PC-9 (cell line): Measurements from ENCODE around the gene APOA4. TPM values are rescaled to one million over a fixed set of nuclear protein-coding genes. Genes with fewer than 3 reads are reported as not detected.

Experiments
- Bru-seq: library from RNA; stranded (reverse); fragments of 400-500 nt; gene quantifications from one replicate; lab custom pipeline; 2021; lab: Mats Ljungman, UMichigan
- BruChase-seq, 2 experiments: library from RNA; stranded (reverse); fragments of 400-500 nt; gene quantifications; one replicate each; lab custom pipeline; 2021; lab: Mats Ljungman, UMichigan
- BruUV-seq: library from RNA; stranded (reverse); fragments of 400-500 nt; replicated peaks from 2 replicates; lab custom pipeline; 2021; lab: Mats Ljungman, UMichigan
- CTCF ChIA-PET: fragments of 300-600 bp; sonication (Branson Sonifier 250); formaldehyde crosslinking; loops from one replicate; lab custom pipeline; 2022; ENCODE audit warnings: antibody characterized with exemption; lab: Charles Lee
- POLR2A ChIA-PET: fragments of 300-600 bp; sonication (Branson Sonifier 250); formaldehyde crosslinking; loops from one replicate; lab custom pipeline; 2022; ENCODE audit warnings: antibody characterized with exemption; ENCODE audit not compliant: unreplicated experiment; lab: Charles Lee
- DNase-seq, 2 experiments: peaks; one replicate each; pipeline versions ENCODE4 v3.0.0 to v3.0.0-alpha.2; 2015 to 2022; ENCODE audit warnings: mixed read lengths in 1 of 2
- H2AFZ ChIP-seq: fragments of 200-600 bp; sonication (generic); 2 replicates; pipeline ENCODE4 v1.8.1; 2017; ENCODE audit warnings: antibody characterized with exemption
- H3F3A ChIP-seq: fragments of 200-600 bp; sonication (generic); 2 replicates; pipeline ENCODE4 v1.8.1; 2017; ENCODE audit warnings: antibody characterized with exemption, mild to moderate bottlenecking, low read depth; ENCODE audit not compliant: insufficient read depth
- H3K27ac ChIP-seq: fragments of 200-600 bp; sonication (generic); 2 replicates; pipeline ENCODE4 v1.6.1; 2016; ENCODE audit warnings: mixed run types
- H3K27me3 ChIP-seq: fragments of 200-600 bp; sonication (generic); 2 replicates; pipeline ENCODE4 v1.6.1; 2016; ENCODE audit warnings: low read depth, mixed run types; ENCODE audit not compliant: insufficient read depth
- H3K36me3 ChIP-seq: fragments of 200-600 bp; sonication (generic); 2 replicates; pipeline ENCODE4 v1.6.1; 2016; ENCODE audit warnings: low read depth, mixed run types
- H3K4me1 ChIP-seq: fragments of 200-600 bp; sonication (generic); replicated peaks from 2 replicates; pipeline ENCODE4 v1.6.1; 2016; ENCODE audit warnings: mixed run types; ENCODE audit not compliant: insufficient read depth
- H3K4me2 ChIP-seq: fragments of 200-600 bp; sonication (generic); 2 replicates; pipeline ENCODE4 v1.6.1; 2017; ENCODE audit warnings: mixed run types
- H3K4me3 ChIP-seq: fragments of 200-600 bp; sonication (generic); 2 replicates; pipeline ENCODE4 v1.6.1; 2016; ENCODE audit warnings: mixed run types
- H3K79me2 ChIP-seq: fragments of 200-600 bp; sonication (generic); 2 replicates; pipeline ENCODE4 v1.6.1; 2017; ENCODE audit warnings: low read depth, mixed run types
- H3K9me2 ChIP-seq: fragments of 200-600 bp; sonication (generic); 2 replicates; pipeline ENCODE4 v1.8.1; 2017; ENCODE audit warnings: mild to moderate bottlenecking; ENCODE audit not compliant: insufficient read depth
- H3K9me3 ChIP-seq: fragments of 200-600 bp; sonication (generic); 2 replicates; pipeline ENCODE4 v1.8.1; 2016; ENCODE audit warnings: low read depth; ENCODE audit not compliant: insufficient read depth
- H4K20me1 ChIP-seq: fragments of 200-600 bp; sonication (generic); 2 replicates; pipeline ENCODE4 v1.8.1; 2017; ENCODE audit not compliant: insufficient read depth
- CTCF ChIP-seq: fragments of 200-600 bp; sonication (generic); conservative IDR thresholded peaks from 2 replicates; pipeline ENCODE4 v1.6.1; 2017; ENCODE audit warnings: mixed run types, antibody characterized with exemption, mild to moderate bottlenecking, moderate library complexity
- EZH2 ChIP-seq: fragments of 200-600 bp; sonication (generic); IDR thresholded peaks from 2 replicates; pipeline ENCODE4 v1.8.0; 2017; ENCODE audit warnings: antibody characterized with exemption, low read depth
- intact Hi-C: fragments of 100-400 bp; cut with micrococcal nuclease; formaldehyde crosslinking; loops from one replicate; pipeline ENCODE4 v1.10.0; 2022; ENCODE audit not compliant: unreplicated experiment
- long read RNA-seq: library from polyadenylated mRNA; stranded (forward); transcript quantifications from one replicate; pipeline ENCODE4 v2.0.0, GENCODE V29; 2022
- total RNA-seq: library from RNA; stranded (reverse); gene quantifications from 2 replicates; pipeline ENCODE4 v1.2.3, GENCODE V29; 2021

Gene APOA4
- total RNA-seq: not detected in 2 replicates
- not detected for Bru-seq, nascent RNA
- BruChase-seq, experiment 1, labeled RNA remaining after a 2-hour chase: not detected
- BruChase-seq, experiment 2, labeled RNA remaining after a 6-hour chase: not detected
- long read RNA-seq: 0 reads

- ChIA-PET CTCF (no interaction called here), POLR2A (no interaction called here)
- no peaks in the 10 kb centered on the region for H3K9me3 ChIP-seq
- TF ChIP-seq CTCF: no peak
- no peak for TF ChIP-seq EZH2
- H3K27me3 ChIP-seq: no peaks in the 10 kb centered on the region
- H3K79me2 ChIP-seq: no peaks in the 10 kb centered on the region
- no TSS peak for BruUV-seq
- intact Hi-C loops: no loop called here
- H3K36me3 ChIP-seq: no peaks in the 10 kb centered on the region
- H3K4me3 ChIP-seq: no peak within 1 kb of the TSS
- no peak within 1 kb of the TSS for H3K4me2 ChIP-seq
- H3K27ac ChIP-seq: no peak within 1 kb of the TSS
- H3K9me2 ChIP-seq: no peaks in the 10 kb centered on the region
- no peak within 1 kb of the TSS for H2AFZ ChIP-seq
- DNase-seq: no peak
- no peaks in the 10 kb centered on the region for H3K4me1 ChIP-seq
- no peaks in the 10 kb centered on the region for H4K20me1 ChIP-seq
- H3F3A ChIP-seq: no peaks in the 10 kb centered on the region
These were observed at the start of gene APOA4 for GRCh38 chr11:116823031-116823843. Gene APOA4, minus strand, starts transcription at chr11:116823304. Its CDS starts 113 bp downstream, at chr11:116823191.

- TF ChIP-seq EZH2: no peak
- no peak for TF ChIP-seq CTCF
- ChIA-PET CTCF (no interaction called here), POLR2A (no interaction called here)
- Histone ChIP-seq H3K9me2 (no peaks in the 10 kb centered on the region), H3K9me3 (no peaks in the 10 kb centered on the region), H3F3A (no peaks in the 10 kb centered on the region), H2AFZ (no peak overlapping the region), H4K20me1 (no peaks in the 10 kb centered on the region), H3K79me2 (no peaks in the 10 kb centered on the region), H3K27me3 (no peaks in the 10 kb centered on the region), H3K27ac (no peak overlapping the region; the same call in 1 of the 2 replicates), H3K4me3 (no peak overlapping the region), H3K4me1 (no peaks in the 10 kb centered on the region), H3K4me2 (no peak overlapping the region), H3K36me3 (peaks cover 12% of the 10 kb centered on the region; the same call in 1 of the 2 replicates)
- intact Hi-C loops: no loop called here
- DNase-seq: peak in 1 of 2 experiments; percentile 20
- BruUV-seq: no TSS peak
These were observed 48.1 kb upstream of the APOA4 start for GRCh38 chr11:116871248-116871647.

- intact Hi-C loops: no loop called here
- Histone ChIP-seq H3K4me2 (no peak overlapping the region), H3K27me3 (no peaks in the 10 kb centered on the region), H3K9me3 (no peaks in the 10 kb centered on the region), H3K9me2 (no peaks in the 10 kb centered on the region), H3F3A (no peaks in the 10 kb centered on the region), H3K4me1 (no peaks in the 10 kb centered on the region), H3K4me3 (no peak overlapping the region), H3K36me3 (peaks cover 12% of the 10 kb centered on the region; the same call in 1 of the 2 replicates), H4K20me1 (no peaks in the 10 kb centered on the region), H3K79me2 (no peaks in the 10 kb centered on the region), H2AFZ (no peak overlapping the region), H3K27ac (no peak overlapping the region)
- no TSS peak for BruUV-seq
- ChIA-PET CTCF (no interaction called here), POLR2A (no interaction called here)
- no peak for DNase-seq
- TF ChIP-seq CTCF (no peak), EZH2 (no peak)
These were observed 47.0 kb upstream of the APOA4 start for GRCh38 chr11:116870054-116870453.
